Measurements from ENCODE around the gene LSG1. TPM values are rescaled to one million over a fixed set of nuclear protein-coding genes. Genes with fewer than 3 reads are reported as not detected.

The LSG1 gene
- total and polyA plus RNA-seq, 9 of the 15 experiments (the other 6 are each of a cell fraction or from before 2014, with no cell fraction given), result 14.9 to 73.7 (median 46.7) TPM

GRCh38 chr3:194640829-194641228, 31.2 kb downstream of the LSG1 start (continued):
- TF ChIP-seq AFF4 (CRISPR knock-in tag; IDR thresholded peaks at IDR 0.05), result no peak

GRCh38 chr3:194638991-194639605, 32.9 kb downstream of the LSG1 start:
- no peaks in the 10 kb centered on the region for H3K79me2 ChIP-seq (ENCODE audit: control insufficient read depth, insufficient read depth, low read length)
- H3K9me3 ChIP-seq (replicated peaks; ENCODE audit: control insufficient read depth, insufficient read depth, low read depth, low read length), result no peaks in the 10 kb centered on the region
- intact Hi-C loops (cut with micrococcal nuclease) (no loop called here), in situ Hi-C loops (cut with MboI) (no loop called here)
- H3K27me3 ChIP-seq (ENCODE audit: control insufficient read depth in 2 of 2, insufficient read depth in 2 of 2, low read length in 2 of 2), result no peaks in the 10 kb centered on the region
- no peak overlapping the region for H3K27ac ChIP-seq (ENCODE audit: extremely low read depth, low read depth, low read length)
- H2AFZ ChIP-seq (ENCODE audit: low read depth, low read length), result no peak overlapping the region
- DNase-seq (ENCODE audit: extremely low read depth in 1 of 4, low spot score in 3 of 4), result no peak
- no peak for TF ChIP-seq NCOA4 (IDR thresholded peaks at IDR 0.05; ENCODE audit: partially characterized antibody)
- TF ChIP-seq FOSL1 (tag; conservative IDR thresholded peaks at IDR 0.05), result no peak
- no peak for TF ChIP-seq RCOR1 (IDR thresholded peaks at IDR 0.05; ENCODE audit: borderline replicate concordance in 1 of 2, low read depth in 2 of 2, low read length in 2 of 2)
- TF ChIP-seq POLR2H (tag; IDR thresholded peaks at IDR 0.05; ENCODE audit: low read depth), result no peak
- no peak for TF ChIP-seq CHD2 (IDR thresholded peaks at IDR 0.05; ENCODE audit: low read depth, low read length)
- TF ChIP-seq AFF4 (CRISPR knock-in tag; IDR thresholded peaks at IDR 0.05), result no peak
- 88% methylated on average over 10 of the region's 10 CpGs for WGBS (ENCODE audit: insufficient coverage, low coverage, missing lambda C conversion rate)
- ChIA-PET POLR2A (interaction anchor here (1.2 to 1.3 kb wide), 2 partner anchors 10 to 15 kb away, joined by 5 read pairs; no protein-coding TSS in a partner anchor), CTCF (ENCODE audit: low intra/inter-chr PET ratio) (no interaction called here)
- H3K4me2 ChIP-seq (ENCODE audit: insufficient read depth, low read length), result no peak overlapping the region
- H3K4me3 ChIP-seq, result no peak overlapping the region
- no peaks in the 10 kb centered on the region for H4K20me1 ChIP-seq (replicated peaks; ENCODE audit: control insufficient read depth, insufficient read depth, low read length)
- H3K36me3 ChIP-seq (ENCODE audit: control insufficient read depth, insufficient read depth, low read length), result peaks cover 43% of the 10 kb centered on the region
- H3K9me1 ChIP-seq (ENCODE audit: control insufficient read depth, insufficient read depth, low read length), result no peaks in the 10 kb centered on the region
- H3K9ac ChIP-seq (ENCODE audit: insufficient read depth in 1 of 2, low read depth in 2 of 2, low read length in 2 of 2), result no peak overlapping the region
- BruUV-seq (replicated peaks), result no TSS peak
- no peaks in the 10 kb centered on the region; a peak in 1 of 5 replicates for H3K4me1 ChIP-seq (replicated peaks in 1 of 2; ENCODE audit: control insufficient read depth in 2 of 2, insufficient read depth in 2 of 2, low read length in 2 of 2)
- ATAC-seq, result no peak
- FAIRE-seq, result no peak

Measured in K562 (cell line).